Endothelial cell of umbilical vein (primary cell): Measurements from ENCODE around the gene SRCAP.

Experiments
- EZH2 ChIP-seq: IDR thresholded peaks from 2 replicates; pipeline ENCODE4 v1.6.1; 2012; ENCODE audit warnings: borderline replicate concordance, low read depth, mild to moderate bottlenecking, moderate library complexity, low read length, inconsistent platforms; ENCODE audit not compliant: severe bottlenecking
- FOS ChIP-seq: IDR thresholded peaks from 2 replicates; pipeline ENCODE4 v1.6.1; 2011; ENCODE audit warnings: mild to moderate bottlenecking, low read length, moderate library complexity, borderline replicate concordance; ENCODE audit not compliant: insufficient read depth
- POLR2A ChIP-seq: IDR thresholded peaks from 2 replicates; pipeline ENCODE4 v1.6.1; 2012; ENCODE audit warnings: low read depth, mild to moderate bottlenecking, control low read depth, low read length
- TF ChIP-seq, protein P1 (sequence below), 2 donors: IDR thresholded peaks; 1 replicate in 1 of 2; 2 replicates in 1 of 2; pipeline ENCODE4 v1.5.1; 2011; ENCODE audit warnings: low read length in 2 of 2, mild to moderate bottlenecking in 2 of 2, moderate library complexity in 2 of 2, control low read depth in 1 of 2, inconsistent platforms in 1 of 2, low read depth in 1 of 2; ENCODE audit not compliant: insufficient read depth in 1 of 2; ENCODE audit errors: extremely low read depth in 1 of 2

- no peak for TF ChIP-seq EZH2
- TF ChIP-seq, protein P1, sequence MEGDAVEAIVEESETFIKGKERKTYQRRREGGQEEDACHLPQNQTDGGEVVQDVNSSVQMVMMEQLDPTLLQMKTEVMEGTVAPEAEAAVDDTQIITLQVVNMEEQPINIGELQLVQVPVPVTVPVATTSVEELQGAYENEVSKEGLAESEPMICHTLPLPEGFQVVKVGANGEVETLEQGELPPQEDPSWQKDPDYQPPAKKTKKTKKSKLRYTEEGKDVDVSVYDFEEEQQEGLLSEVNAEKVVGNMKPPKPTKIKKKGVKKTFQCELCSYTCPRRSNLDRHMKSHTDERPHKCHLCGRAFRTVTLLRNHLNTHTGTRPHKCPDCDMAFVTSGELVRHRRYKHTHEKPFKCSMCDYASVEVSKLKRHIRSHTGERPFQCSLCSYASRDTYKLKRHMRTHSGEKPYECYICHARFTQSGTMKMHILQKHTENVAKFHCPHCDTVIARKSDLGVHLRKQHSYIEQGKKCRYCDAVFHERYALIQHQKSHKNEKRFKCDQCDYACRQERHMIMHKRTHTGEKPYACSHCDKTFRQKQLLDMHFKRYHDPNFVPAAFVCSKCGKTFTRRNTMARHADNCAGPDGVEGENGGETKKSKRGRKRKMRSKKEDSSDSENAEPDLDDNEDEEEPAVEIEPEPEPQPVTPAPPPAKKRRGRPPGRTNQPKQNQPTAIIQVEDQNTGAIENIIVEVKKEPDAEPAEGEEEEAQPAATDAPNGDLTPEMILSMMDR (IDR thresholded peaks at IDR 0.05; ENCODE audit: extremely low read depth in 1 of 2, insufficient read depth in 1 of 2, low read depth in 1 of 2, low read length in 2 of 2) = no peak
- TF ChIP-seq POLR2A = no peak
- no peak for TF ChIP-seq FOS
Measured at GRCh38 chr16:30764816-30765465, 66.0 kb downstream of the SRCAP start.
